H1 (cell line): ENCODE measurements around the gene CAMKK2. TPM values are rescaled to one million over a fixed set of nuclear protein-coding genes. Genes with fewer than 3 reads are reported as not detected.

Experiments
- EP300 ChIP-seq, 2 experiments: IDR thresholded peaks; 1 replicate in 1 of 2; 2 replicates in 1 of 2; pipeline ENCODE4 v1.6.1; 2011 to 2012; ENCODE audit warnings: low read depth in 2 of 2, low read length in 2 of 2, mild to moderate bottlenecking in 2 of 2, borderline replicate concordance in 1 of 2, inconsistent platforms in 1 of 2, moderate library complexity in 1 of 2
- SP2 ChIP-seq: IDR thresholded peaks from 2 replicates; pipeline ENCODE4 v1.6.1; 2012; ENCODE audit warnings: mild to moderate bottlenecking, low read length, inconsistent platforms
- polyA plus RNA-seq, 7 experiments: library from polyadenylated mRNA; depleted of rRNA in 3 of 7; stranded (reverse) in 5 of 7; unstranded in 2 of 7; fragments of >200 nt in 5 of 7; fragments of 200-250 nt in 2 of 7; gene quantifications; 1 replicate in 5 of 7; 2 replicates in 1 of 7; 4 replicates in 1 of 7; pipeline versions ENCODE4 v1.2.1 to v1.2.3, GENCODE V29; 2011 to 2013; ENCODE audit warnings: missing spikeins in 2 of 7, mixed read lengths in 2 of 7
- total RNA-seq: library from RNA; stranded (reverse); fragmentation: NEBNext Ultra II Directional; extraction: Animal tissue kit (Norgen Biotek cat#: 25700); gene quantifications from 2 replicates; pipeline ENCODE4 v1.2.1, GENCODE V29; 2021

The CAMKK2 gene
- total and polyA plus RNA-seq, 2 of the 8 experiments (the other 6 are each of a cell fraction or from before 2014, with no cell fraction given), result 29.6 to 30.6 TPM

DNA sequence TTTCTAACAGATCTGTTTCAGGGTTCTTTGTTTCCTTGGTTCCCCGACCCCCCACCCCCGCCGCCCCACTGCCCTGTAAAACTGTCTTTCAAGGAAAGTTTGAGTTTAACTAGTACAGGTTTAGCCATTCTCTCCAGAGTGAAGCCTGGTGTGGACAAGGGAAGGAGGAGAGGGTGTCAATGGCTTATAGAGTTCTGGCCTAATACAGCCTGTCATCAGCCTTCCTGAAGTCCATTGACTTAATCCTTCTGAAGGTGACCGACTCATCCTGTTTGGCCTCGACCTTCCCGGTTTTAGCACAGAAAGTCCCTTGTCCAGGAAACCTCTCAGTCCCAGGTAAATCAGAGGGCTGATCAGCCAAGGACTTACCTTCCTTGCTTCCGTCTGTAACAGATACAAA, 97.6 kb downstream of the CAMKK2 start (continued):
- TF ChIP-seq EP300 (IDR thresholded peaks at IDR 0.05; ENCODE audit: borderline replicate concordance in 1 of 2, low read depth in 2 of 2, low read length in 2 of 2), result no peak
- no peak for TF ChIP-seq SP2
- TF ChIP-seq, all 59 proteins: peak for 0
